GM18520 (cell line): ENCODE measurements around the gene TP53RK.

Experiments
- ATAC-seq: cut with Tn5 transposase; IDR thresholded peaks from one replicate; pipeline ENCODE4 v1.9.1; 2021; ENCODE audit not compliant: unreplicated experiment

Gene TP53RK

DNA sequence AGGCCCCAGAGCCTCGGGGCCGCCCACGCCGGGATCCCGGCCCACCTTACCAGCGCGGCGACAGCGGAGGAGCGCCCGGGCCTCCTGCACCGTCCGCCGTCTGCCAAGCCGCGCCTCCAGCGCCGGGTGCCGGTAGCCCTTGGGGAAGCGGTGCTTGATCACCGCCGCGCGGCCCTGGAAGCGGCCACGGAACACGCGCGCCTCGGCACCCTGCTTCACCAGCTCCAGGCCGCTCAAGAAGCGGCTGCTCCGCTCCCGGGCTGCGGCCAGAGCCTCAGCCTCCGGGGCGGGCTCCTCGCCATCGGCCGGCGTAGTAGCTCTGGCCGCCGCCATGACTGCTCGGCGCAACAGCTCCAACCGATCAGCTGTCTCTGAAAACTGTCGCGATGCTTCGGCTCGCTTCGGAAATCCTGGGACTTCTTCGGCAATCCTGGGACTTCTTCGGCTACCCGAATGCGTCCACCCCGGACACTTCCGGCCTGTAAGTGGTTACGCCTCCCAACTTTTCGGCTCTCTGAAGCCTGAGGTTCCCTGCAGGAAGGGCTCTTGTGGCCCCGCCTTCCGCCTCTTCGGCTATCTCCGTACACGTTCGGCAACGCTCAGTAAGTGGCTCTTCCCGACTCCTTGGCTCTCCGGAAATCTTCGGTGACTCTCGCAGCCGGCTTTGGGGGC, at the start of gene TP53RK:
TP53RK (minus strand) TSS at position 363 of the 672 bp plus-strand sequence; CDS start at position 333, 30 bp downstream.
- ATAC-seq, result peak; percentile 89

DNA sequence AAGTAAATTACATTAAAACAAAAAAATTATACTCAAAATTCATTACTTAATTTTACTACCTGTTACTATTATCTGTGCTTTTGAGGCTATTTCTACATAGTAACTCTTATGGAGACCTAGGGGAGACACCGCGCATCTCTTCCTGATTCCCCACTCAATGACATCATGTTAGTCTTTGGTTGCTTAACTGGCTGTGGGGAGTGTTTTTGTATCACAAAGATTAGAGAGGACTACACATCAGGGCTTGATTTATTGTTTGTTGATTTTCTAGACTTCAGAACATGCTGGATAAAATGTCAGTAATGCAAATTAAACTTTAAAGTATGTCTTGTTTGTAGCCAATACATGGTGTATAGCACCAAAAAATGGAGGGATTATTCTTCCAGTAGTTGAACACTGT, 46.2 kb upstream of the TP53RK start:
- ATAC-seq, result no peak

DNA sequence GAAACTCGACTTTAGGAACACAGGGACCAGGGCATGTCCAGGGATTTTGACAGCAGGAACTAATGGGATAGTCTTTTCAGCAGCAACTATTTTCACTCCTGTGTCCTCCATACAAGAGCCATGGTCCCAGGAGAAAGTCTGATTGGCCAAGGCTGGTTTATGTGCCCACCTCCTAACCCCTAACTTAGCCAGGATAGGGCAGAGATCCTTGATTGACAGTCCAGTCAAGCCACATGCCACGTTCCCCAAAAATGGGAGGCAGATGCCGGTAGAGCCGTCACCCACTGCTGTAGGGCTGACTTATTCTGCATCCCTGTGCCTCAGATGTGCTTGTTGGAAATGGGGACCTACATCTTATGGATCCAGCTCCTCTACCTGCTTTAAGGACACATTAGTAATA, 42.5 kb upstream of the TP53RK start:
- ATAC-seq, result no peak

GRCh38 chr20:46725186-46726165, 36.2 kb upstream of the TP53RK start:
- no peak for ATAC-seq

DNA sequence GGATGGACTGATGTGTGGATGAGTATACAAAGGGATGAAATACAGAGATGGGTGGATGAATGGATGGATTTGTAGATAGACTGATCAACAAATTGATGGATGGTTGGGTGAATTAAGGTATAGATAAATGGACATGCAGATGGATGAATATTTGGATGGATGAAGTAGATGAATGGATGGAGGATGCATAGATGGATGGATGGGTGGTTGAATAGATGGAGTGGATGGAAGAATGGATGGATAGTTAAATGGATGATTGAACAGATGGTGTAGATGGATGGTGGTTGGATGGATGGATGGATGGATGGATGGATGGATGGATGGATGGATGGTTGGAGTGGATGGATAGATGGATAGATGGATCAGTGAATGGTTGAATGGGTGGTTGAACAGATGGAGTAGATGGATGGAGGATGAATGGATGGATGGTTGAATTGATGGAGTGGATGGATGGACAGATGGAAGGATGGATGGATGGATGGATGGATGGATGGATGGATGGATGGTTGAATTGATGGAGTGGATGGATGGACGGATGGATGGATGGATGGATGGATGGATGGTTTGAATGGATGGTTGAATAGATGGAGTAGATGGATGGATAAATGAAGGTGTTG, 35.2 kb upstream of the TP53RK start:
- ATAC-seq, result no peak

GRCh38 chr20:46723039-46723438, 33.8 kb upstream of the TP53RK start:
- ATAC-seq, result no peak

- ATAC-seq, result no peak
These were observed 33.2 kb upstream of the TP53RK start for GRCh38 chr20:46722450-46722849.

DNA sequence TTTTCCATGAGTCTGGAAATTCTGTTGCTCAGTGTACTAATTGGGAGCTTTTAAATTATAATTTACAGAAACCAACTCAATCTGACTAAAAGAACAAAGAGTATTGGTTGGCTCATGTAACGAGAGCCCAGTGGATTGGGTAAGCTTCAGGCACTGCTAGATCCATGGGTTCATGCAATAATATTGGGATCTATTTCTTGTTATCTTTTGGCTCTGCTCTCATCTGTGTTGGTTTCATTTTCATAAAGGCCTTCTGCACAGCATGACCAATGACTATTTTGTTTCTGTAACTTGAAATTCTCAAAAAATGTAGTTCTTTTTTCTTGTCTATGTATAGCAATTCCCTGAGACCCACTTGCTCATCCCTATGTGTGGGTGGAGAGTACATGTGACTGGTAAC, 32.2 kb upstream of the TP53RK start:
- ATAC-seq, result no peak

GRCh38 chr20:46720776-46721425, 31.7 kb upstream of the TP53RK start:
- ATAC-seq, result no peak

DNA sequence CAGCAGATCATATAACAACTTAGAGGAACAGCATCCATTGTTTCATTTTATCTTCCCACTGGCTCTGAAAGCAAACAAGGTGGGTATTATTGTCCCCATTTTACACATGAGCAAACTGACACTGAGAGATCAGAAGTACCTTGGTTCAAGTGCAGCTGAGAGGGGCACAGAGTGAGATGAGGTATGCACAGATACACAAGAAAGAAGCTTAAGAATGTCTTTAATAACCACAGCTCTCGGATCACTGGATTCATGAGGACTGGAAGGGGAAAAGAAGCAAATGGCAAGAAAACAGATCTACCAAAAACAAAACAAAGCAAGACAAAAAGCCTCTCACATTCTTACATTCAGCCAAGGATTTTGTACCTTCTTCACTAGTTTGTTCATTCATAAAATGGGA, 30.8 kb upstream of the TP53RK start:
- no peak for ATAC-seq

- no peak for ATAC-seq
These were observed 28.7 kb upstream of the TP53RK start for GRCh38 chr20:46717818-46718541.

GRCh38 chr20:46715292-46715756, 26.1 kb upstream of the TP53RK start:
- ATAC-seq, result no peak

GRCh38 chr20:46713957-46714834, 25.0 kb upstream of the TP53RK start:
- no peak for ATAC-seq

DNA sequence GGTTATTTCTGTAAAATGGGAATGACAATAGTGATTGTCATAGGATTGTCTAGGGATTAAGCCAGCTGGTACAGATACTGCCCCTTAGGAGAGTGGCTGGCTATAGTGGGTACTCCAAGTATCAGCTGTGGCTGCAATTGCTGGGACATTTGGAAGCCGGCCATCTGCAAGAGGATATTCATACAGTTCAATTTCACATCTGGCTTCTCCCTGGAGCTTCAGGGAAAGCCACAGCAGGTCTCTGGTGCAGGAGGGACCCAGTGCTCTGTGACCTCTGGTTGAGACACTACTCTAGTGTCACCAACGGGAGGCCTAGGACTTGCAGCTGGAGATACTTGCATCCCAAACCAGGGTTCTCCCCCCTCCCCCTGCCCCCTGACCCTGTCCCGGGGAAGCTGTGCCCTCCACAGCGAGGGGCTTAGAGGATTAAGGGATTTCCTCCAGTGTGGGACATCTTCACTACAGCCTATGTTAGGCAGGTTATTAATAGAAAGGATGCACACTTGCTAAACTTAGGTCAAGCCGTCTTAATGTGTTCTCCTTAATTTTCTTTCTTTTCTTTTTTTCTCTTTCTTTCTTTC, 22.9 kb upstream of the TP53RK start:
- no peak for ATAC-seq

GRCh38 chr20:46710153-46710913, 21.1 kb upstream of the TP53RK start:
- ATAC-seq, result no peak

DNA sequence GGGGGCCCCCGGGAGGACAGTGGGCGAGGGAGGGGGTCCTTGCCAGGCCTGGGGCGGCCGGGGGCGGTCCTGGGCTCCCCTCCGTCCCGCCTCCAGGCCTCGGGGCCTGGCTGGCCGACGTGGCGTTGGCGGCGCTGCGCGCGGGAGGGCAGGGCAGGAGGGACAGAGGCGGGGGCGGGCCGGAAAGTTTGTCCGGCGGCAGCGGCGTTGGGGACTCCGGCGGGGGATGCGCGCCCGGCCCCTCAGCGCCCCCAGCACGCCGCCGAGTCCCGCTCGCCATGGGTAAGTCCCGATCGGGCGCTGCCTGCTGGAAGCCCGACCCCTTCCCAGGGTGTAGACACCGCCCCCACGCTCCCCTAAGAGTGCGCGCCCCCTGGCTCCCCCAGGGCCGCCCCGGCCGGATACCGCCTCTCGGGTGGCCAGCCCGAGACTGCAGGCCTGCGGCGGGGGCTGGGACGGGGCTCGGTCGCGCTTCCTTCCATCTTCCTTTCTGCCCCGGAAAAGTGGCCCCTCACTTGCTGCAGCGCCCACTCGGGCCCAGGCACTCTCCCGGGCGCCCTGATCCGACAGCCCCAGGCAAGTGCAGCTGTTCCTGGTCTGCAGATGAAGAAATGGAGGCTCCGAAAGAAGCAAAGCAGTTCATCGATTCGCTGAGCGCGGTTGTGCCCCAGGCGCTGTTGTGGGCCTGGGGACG, 20.4 kb upstream of the TP53RK start, which contains the start of gene SLC2A10:
SLC2A10 (plus strand) TSS at position 191 of the 694 bp plus-strand sequence; CDS start at position 279, 88 bp downstream.
- no peak for ATAC-seq

DNA sequence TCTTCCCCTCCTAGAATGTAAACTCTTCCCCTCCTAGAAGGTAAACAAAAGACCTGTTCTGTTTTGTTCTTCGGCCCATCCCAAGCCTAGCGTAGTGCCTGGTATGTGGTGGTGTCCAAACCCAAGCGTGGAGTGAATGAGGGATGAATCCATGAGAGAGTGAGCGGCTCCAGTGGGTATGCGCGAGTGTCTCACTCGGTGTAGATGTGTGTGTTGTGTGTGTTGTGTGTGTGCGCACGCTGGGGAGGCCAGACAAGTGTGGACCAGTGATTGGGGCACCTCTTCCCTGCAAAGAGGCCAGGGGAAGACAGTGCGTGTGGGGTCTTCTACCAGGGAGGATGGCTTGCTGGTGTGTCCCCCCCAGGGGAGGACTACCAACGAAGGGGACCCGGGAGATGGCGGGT, 19.8 kb upstream of the TP53RK start:
- ATAC-seq, result no peak
